Activated naive CD8-positive, alpha-beta T cell treated with anti-CD3 and anti-CD28 coated beads, Interleukin-2, amount 10 ng/mL, durations not matched to agents 7 days and 5 days (primary cell): Measurements from ENCODE around the gene MCM6. TPM values are rescaled to one million over a fixed set of nuclear protein-coding genes. Genes with fewer than 3 reads are reported as not detected.
A peak's percentile ranks its signal among the peaks of the same experiment; 100 is the strongest.
"Not testable (repeated sequence)": the region's sequence is repeated elsewhere in the genome, so short reads cannot be mapped to it uniquely, and the experiment has no call there.

Experiments
- ATAC-seq: fragments of 150-1000 bp; cut with Tn5 transposase; one replicate; pipeline ENCODE4 v1.10.0; 2021; ENCODE audit warnings: low read depth, moderate library complexity
- POLR2A ChIA-PET: fragments of 350-600 bp; sonication (Branson Sonifier 250); formaldehyde crosslinking; loops from one replicate; lab custom pipeline; 2021; ENCODE audit warnings: antibody characterized with exemption; lab: Charles Lee
- DNase-seq: peaks from one replicate; pipeline ENCODE4 v3.0.0; 2021
- H3K27ac Mint-ChIP-seq: one replicate; pipeline ENCODE4 v1.8.0; 2022; ENCODE audit warnings: mild to moderate bottlenecking, mixed read lengths
- H3K27me3 Mint-ChIP-seq: one replicate; pipeline ENCODE4 v1.8.0; 2022; ENCODE audit warnings: mild to moderate bottlenecking, moderate library complexity, mixed read lengths
- H3K36me3 Mint-ChIP-seq: one replicate; pipeline ENCODE4 v1.8.0; 2021; ENCODE audit warnings: mild to moderate bottlenecking, mixed read lengths
- H3K4me1 Mint-ChIP-seq: one replicate; pipeline ENCODE4 v1.8.0; 2021; ENCODE audit warnings: mixed read lengths
- H3K4me3 Mint-ChIP-seq: one replicate; pipeline ENCODE4 v1.8.0; 2022; ENCODE audit warnings: mild to moderate bottlenecking, moderate library complexity, mixed read lengths
- H3K9me3 Mint-ChIP-seq: one replicate; pipeline ENCODE4 v1.8.0; 2021; ENCODE audit warnings: mixed read lengths
- total RNA-seq, 2 experiments: library from RNA; stranded (reverse); gene quantifications; one replicate each; pipeline ENCODE4 v1.2.3, GENCODE V29; 2021

The MCM6 gene
- total RNA-seq, 2 experiments from 2014 or later = 107 to 109 TPM

GRCh38 chr2:135807874-135808273 is 68.4 kb downstream of the MCM6 start:
- H3K27ac Mint-ChIP-seq, H3K27me3 Mint-ChIP-seq, POLR2A ChIA-PET: not testable (repeated sequence)

GRCh38 chr2:135803278-135803677 is 73.0 kb downstream of the MCM6 start:
- Mint-ChIP-seq H3K27ac (no peak overlapping the region), H3K27me3 (no peaks in the 10 kb centered on the region), H3K36me3 (peaks cover 23% of the 10 kb centered on the region), H3K4me3 (no peak overlapping the region), H3K4me1 (no peaks in the 10 kb centered on the region), H3K9me3 (peaks cover 15% of the 10 kb centered on the region)
- ATAC-seq (no peak), DNase-seq (no peak)
- POLR2A ChIA-PET = interaction anchor here (1.4 kb wide), 1 partner anchor 72 kb away, joined by 3 read pairs; no protein-coding TSS in a partner anchor

More at GRCh38 chr2:135807874-135808273, 68.4 kb downstream of the MCM6 start:
- ATAC-seq, H3K9me3 Mint-ChIP-seq, H3K4me1 Mint-ChIP-seq, H3K4me3 Mint-ChIP-seq, DNase-seq: not testable (repeated sequence)
- H3K36me3 Mint-ChIP-seq = peaks cover 20% of the 10 kb centered on the region

GRCh38 chr2:135802350-135802749 is 73.9 kb downstream of the MCM6 start:
- Mint-ChIP-seq H3K9me3 (peaks cover 15% of the 10 kb centered on the region), H3K27me3 (no peaks in the 10 kb centered on the region), H3K4me3 (no peak overlapping the region), H3K36me3 (peaks cover 21% of the 10 kb centered on the region), H3K4me1 (peaks cover 2% of the 10 kb centered on the region), H3K27ac (no peak overlapping the region)
- ATAC-seq (no peak), DNase-seq (no peak)
- POLR2A ChIA-PET = no interaction called here

GRCh38 chr2:135800513-135801460 is 75.5 kb downstream of the MCM6 start:
- ATAC-seq = no peak

GRCh38 chr2:135799738-135800137 is 76.5 kb downstream of the MCM6 start:
- H3K36me3 Mint-ChIP-seq = peaks cover 21% of the 10 kb centered on the region
- DNase-seq = no peak
- H3K27ac Mint-ChIP-seq = no peak overlapping the region

More at GRCh38 chr2:135800513-135801460, 75.5 kb downstream of the MCM6 start:
- H3K4me1 Mint-ChIP-seq = peaks cover 4% of the 10 kb centered on the region
- H3K27me3 Mint-ChIP-seq = no peaks in the 10 kb centered on the region
- H3K27ac Mint-ChIP-seq = no peak overlapping the region
- H3K36me3 Mint-ChIP-seq = peaks cover 21% of the 10 kb centered on the region
- POLR2A ChIA-PET = no interaction called here
- H3K9me3 Mint-ChIP-seq = peaks cover 15% of the 10 kb centered on the region
- DNase-seq = no peak
- no peak overlapping the region for H3K4me3 Mint-ChIP-seq

GRCh38 chr2:135798762-135799161 is 77.5 kb downstream of the MCM6 start:
- Mint-ChIP-seq H3K4me3 (no peak overlapping the region), H3K27me3 (no peaks in the 10 kb centered on the region), H3K4me1 (peaks cover 14% of the 10 kb centered on the region), H3K36me3 (peaks cover 21% of the 10 kb centered on the region), H3K9me3 (peaks cover 15% of the 10 kb centered on the region), H3K27ac (no peak overlapping the region)
- POLR2A ChIA-PET = interaction anchor here (1.8 kb wide), 1 partner anchor 57 kb away, joined by 5 read pairs; the partner anchor contains the start of gene UBXN4
- ATAC-seq (no peak), DNase-seq (no peak)

More at GRCh38 chr2:135799738-135800137, 76.5 kb downstream of the MCM6 start:
- POLR2A ChIA-PET = interaction anchor here (0.9 kb wide), 1 partner anchor 59 kb away, joined by 3 read pairs; no protein-coding TSS in a partner anchor
- Mint-ChIP-seq H3K27me3 (no peaks in the 10 kb centered on the region), H3K4me1 (peaks cover 10% of the 10 kb centered on the region), H3K9me3 (peaks cover 15% of the 10 kb centered on the region), H3K4me3 (no peak overlapping the region)
- no peak for ATAC-seq

GRCh38 chr2:135798275-135798705 is 78.0 kb downstream of the MCM6 start:
- Mint-ChIP-seq H3K4me1 (peaks cover 14% of the 10 kb centered on the region), H3K9me3 (peaks cover 15% of the 10 kb centered on the region), H3K4me3 (no peak overlapping the region), H3K27me3 (no peaks in the 10 kb centered on the region), H3K27ac (no peak overlapping the region), H3K36me3 (peaks cover 21% of the 10 kb centered on the region)
- ATAC-seq (no peak), DNase-seq (no peak)
- POLR2A ChIA-PET = interaction anchor here (1.8 kb wide), 1 partner anchor 57 kb away, joined by 5 read pairs; the partner anchor contains the start of gene UBXN4

DNA sequence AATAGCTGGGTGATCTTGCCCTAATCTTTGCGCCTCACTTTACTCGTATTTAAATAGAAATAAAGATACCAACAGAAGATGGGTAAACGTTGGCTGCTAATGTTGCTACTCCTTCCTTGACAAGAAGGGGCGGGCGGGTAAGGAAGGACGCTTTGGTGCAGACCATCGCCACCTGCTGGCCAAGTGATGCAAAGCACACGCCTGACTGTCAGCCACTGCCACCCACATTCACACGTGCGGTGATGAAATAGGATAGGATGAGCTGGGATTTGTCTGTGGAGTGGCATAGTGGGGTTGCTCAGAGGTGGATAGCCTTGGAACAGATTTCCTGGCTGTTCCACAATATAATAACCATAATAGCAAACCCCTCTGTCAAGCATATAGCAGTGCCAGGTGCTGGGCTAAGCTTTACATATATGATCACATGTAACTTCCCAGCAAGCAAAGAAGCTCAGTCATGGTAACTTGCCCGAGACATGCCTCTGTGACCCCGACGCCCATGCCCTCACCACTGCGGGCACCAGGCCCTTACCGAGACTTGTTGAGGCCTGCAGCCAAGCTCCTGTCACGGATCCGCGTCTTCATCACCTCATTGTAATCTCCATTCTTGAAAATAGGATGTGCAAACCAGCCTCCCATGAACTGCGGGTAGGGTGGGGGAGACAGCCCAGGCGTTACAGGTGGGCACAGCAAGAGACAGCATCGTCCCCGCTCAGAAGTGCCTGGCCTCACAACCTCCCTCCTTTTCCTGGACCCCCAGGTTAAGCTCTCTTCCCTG is 78.6 kb downstream of the MCM6 start:
- H3K4me1 Mint-ChIP-seq = peaks cover 18% of the 10 kb centered on the region
- peaks cover 15% of the 10 kb centered on the region for H3K9me3 Mint-ChIP-seq
- DNase-seq (peak; percentile 78), ATAC-seq (peak; percentile 75)
- POLR2A ChIA-PET = interaction anchor here (0.6 to 1.8 kb wide), 4 partner anchors 23 to 114 kb away, joined by 3 to 6 read pairs (median 4); partner anchors contain the start of gene UBXN4
- H3K27ac Mint-ChIP-seq = no peak overlapping the region
- H3K4me3 Mint-ChIP-seq = no peak overlapping the region
- no peaks in the 10 kb centered on the region for H3K27me3 Mint-ChIP-seq
- peaks cover 21% of the 10 kb centered on the region for H3K36me3 Mint-ChIP-seq

DNA sequence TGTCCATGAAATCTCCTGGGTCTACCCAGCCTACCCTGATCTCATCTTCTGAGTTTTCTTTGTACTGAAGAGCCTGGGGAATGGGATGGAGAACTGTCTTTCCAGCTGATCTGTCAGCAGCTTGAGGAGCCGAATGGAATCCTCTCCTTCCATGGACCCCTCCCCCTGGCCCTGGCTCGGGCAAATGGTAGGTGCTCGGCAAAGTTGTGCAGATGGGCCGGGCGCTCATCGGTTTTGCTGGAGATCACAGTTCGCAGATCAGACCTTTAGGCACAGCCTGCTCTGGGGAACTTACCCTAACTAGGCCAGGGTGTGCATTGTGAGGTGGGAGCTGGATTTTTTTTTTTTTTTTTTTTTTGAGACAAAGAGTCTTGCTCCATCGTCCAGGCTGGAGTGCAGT is 79.6 kb downstream of the MCM6 start:
- POLR2A ChIA-PET = interaction anchor here (0.6 to 1.8 kb wide), 4 partner anchors 22 to 113 kb away, joined by 3 to 6 read pairs (median 4); partner anchors contain the start of gene UBXN4
- ATAC-seq (no peak), DNase-seq (no peak)
- H3K4me1 Mint-ChIP-seq = peaks cover 24% of the 10 kb centered on the region
- H3K9me3 Mint-ChIP-seq = peaks cover 11% of the 10 kb centered on the region
- H3K27me3 Mint-ChIP-seq = no peaks in the 10 kb centered on the region
- H3K27ac Mint-ChIP-seq = no peak overlapping the region
- peaks cover 15% of the 10 kb centered on the region for H3K36me3 Mint-ChIP-seq
- no peak overlapping the region for H3K4me3 Mint-ChIP-seq

GRCh38 chr2:135795641-135796040 is 80.6 kb downstream of the MCM6 start:
- ATAC-seq, POLR2A ChIA-PET, H3K4me3 Mint-ChIP-seq: not testable (repeated sequence)

GRCh38 chr2:135792401-135793150 is 83.7 kb downstream of the MCM6 start:
- Mint-ChIP-seq H3K36me3 (no peaks in the 10 kb centered on the region), H3K4me3 (no peak overlapping the region), H3K9me3 (no peaks in the 10 kb centered on the region), H3K27ac (peak overlapping the region; percentile 8), H3K27me3 (no peaks in the 10 kb centered on the region), H3K4me1 (peaks cover 26% of the 10 kb centered on the region)
- POLR2A ChIA-PET = interaction anchor here (1.1 kb wide), 1 partner anchor 83 kb away, joined by 5 read pairs; no protein-coding TSS in a partner anchor
- DNase-seq = no peak
- peak; percentile 38 for ATAC-seq

More at GRCh38 chr2:135795641-135796040, 80.6 kb downstream of the MCM6 start:
- H3K4me1 Mint-ChIP-seq = peaks cover 26% of the 10 kb centered on the region
- H3K9me3 Mint-ChIP-seq, DNase-seq, H3K36me3 Mint-ChIP-seq, H3K27ac Mint-ChIP-seq, H3K27me3 Mint-ChIP-seq: not testable (repeated sequence)
